LNCaP clone FGC (cell line): ENCODE measurements around the gene PPP2CA.

Experiments used
- DNase-seq: peaks from one replicate; pipeline ENCODE4 v3.0.0-alpha.2; 2011; ENCODE audit warnings: low read depth
- H3K4me3 ChIP-seq: 2 replicates; pipeline ENCODE4 v1.5.1; 2011; ENCODE audit warnings: mild to moderate bottlenecking, low read depth, low read length, control low read depth
- CTCF ChIP-seq: IDR thresholded peaks from 2 replicates; pipeline ENCODE4 v1.5.1; 2012; ENCODE audit warnings: mild to moderate bottlenecking; ENCODE audit not compliant: control insufficient read depth, insufficient read depth; ENCODE audit errors: extremely low read depth

Gene PPP2CA

GRCh38 chr5:134148316-134148715 lies 77.6 kb downstream of the PPP2CA start:
- H3K4me3 ChIP-seq = no peak overlapping the region
- no peak for TF ChIP-seq CTCF
- no peak for DNase-seq

GRCh38 chr5:134146651-134147518 lies 79.0 kb downstream of the PPP2CA start:
- TF ChIP-seq CTCF = no peak
- no peak for DNase-seq
- no peak overlapping the region for H3K4me3 ChIP-seq

- peak; percentile 19 for DNase-seq
- TF ChIP-seq CTCF = peak; percentile 90
- H3K4me3 ChIP-seq = no peak overlapping the region
These were observed 79.9 kb downstream of the PPP2CA start for GRCh38 chr5:134145779-134146581.

GRCh38 chr5:134145041-134145757 lies 80.7 kb downstream of the PPP2CA start:
- DNase-seq = no peak
- no peak for TF ChIP-seq CTCF
- no peak overlapping the region for H3K4me3 ChIP-seq
